AG04449 (cell line): ENCODE data around the gene MOB3A.

Experiments used
- CTCF ChIA-PET: fragments of 350-600 bp; formaldehyde crosslinking; extraction: SDS; loops from one replicate; lab custom pipeline; 2021; ENCODE audit warnings: antibody characterized with exemption; lab: Yijun Ruan, JAX
- POLR2A ChIA-PET: fragments of 400-600, 350-600 bp; formaldehyde crosslinking; extraction: SDS; loops from one replicate; lab custom pipeline; 2020; ENCODE audit warnings: antibody characterized with exemption, inconsistent platforms; lab: Yijun Ruan, JAX
- DNase-seq: peaks from one replicate; pipeline ENCODE4 v3.0.0-alpha.2; 2010; ENCODE audit warnings: low read depth, low spot score
- H3K4me3 ChIP-seq: 2 replicates; pipeline ENCODE4 v1.5.1; 2011; ENCODE audit warnings: low read depth, mild to moderate bottlenecking, control low read depth, low read length
- CTCF ChIP-seq: IDR thresholded peaks from one replicate; pipeline ENCODE4 v1.5.1; 2011; ENCODE audit warnings: mild to moderate bottlenecking, moderate library complexity, low read length, control low read depth, inconsistent platforms; ENCODE audit not compliant: insufficient read depth; ENCODE audit errors: missing control alignments

The MOB3A gene

GRCh38 chr19:2022289-2022688 lies 73.8 kb downstream of the MOB3A start:
- no peak overlapping the region for H3K4me3 ChIP-seq
- POLR2A ChIA-PET, result no interaction called here
- no peak for DNase-seq
- CTCF ChIA-PET, result interaction anchor here (0.9 to 1.4 kb wide), 2 partner anchors 47 to 48 kb away, joined by 3 to 4 read pairs; no protein-coding TSS in a partner anchor
- TF ChIP-seq CTCF, result no peak

- H3K4me3 ChIP-seq, result no peak overlapping the region
- ChIA-PET CTCF (interaction anchor here (0.8 to 5.0 kb wide), 6 partner anchors 8 to 134 kb away, joined by 3 to 56 read pairs (median 10); no protein-coding TSS in a partner anchor), POLR2A (no interaction called here)
- TF ChIP-seq CTCF, result no peak
- DNase-seq, result no peak
These were observed 74.5 kb downstream of the MOB3A start for GRCh38 chr19:2021453-2022140.
